VCaP (cell line): ENCODE measurements around the gene COX17.

ENCODE experiments used
- H3K27ac ChIP-seq: fragments of 450-650 bp; 2 replicates; pipeline ENCODE4 v1.5.1; 2017
- CTCF ChIP-seq: fragments of 450-650 bp; conservative IDR thresholded peaks from 2 replicates; pipeline ENCODE4 v1.5.1; 2017; ENCODE audit warnings: mild to moderate bottlenecking, moderate library complexity

COX17 gene

GRCh38 chr3:119683421-119683820, 6.2 kb upstream of the COX17 start:
- TF ChIP-seq CTCF: no peak
- no peak overlapping the region for H3K27ac ChIP-seq

GRCh38 chr3:119681279-119681678, 4.1 kb upstream of the COX17 start:
- peak; percentile 77 for TF ChIP-seq CTCF
- H3K27ac ChIP-seq: peak overlapping the region; percentile 70; the same call in 1 of the 2 replicates

- H3K27ac ChIP-seq: peak overlapping the region; percentile 70
- no peak for TF ChIP-seq CTCF
Observed at GRCh38 chr3:119679874-119680273, 2.7 kb upstream of the COX17 start.

- peak overlapping the region; percentile 81 for H3K27ac ChIP-seq
Observed at GRCh38 chr3:119678209-119678608, 1.0 kb upstream of the COX17 start.

GRCh38 chr3:119677641-119677934, 382 bp upstream of the COX17 start:
- peak overlapping the region; percentile 81 for H3K27ac ChIP-seq

GRCh38 chr3:119676020-119676419, 1.2 kb downstream of the COX17 start:
- H3K27ac ChIP-seq: peak overlapping the region; percentile 81
- TF ChIP-seq CTCF: no peak

More at GRCh38 chr3:119677641-119677934, 382 bp upstream of the COX17 start:
- TF ChIP-seq CTCF: no peak

- peak overlapping the region; percentile 81; the same call in 1 of the 2 replicates for H3K27ac ChIP-seq
- TF ChIP-seq CTCF: no peak
Observed at GRCh38 chr3:119675188-119675874, 1.9 kb downstream of the COX17 start.

- H3K27ac ChIP-seq: no peak overlapping the region
- TF ChIP-seq CTCF: no peak
Observed at GRCh38 chr3:119673875-119674274, 3.3 kb downstream of the COX17 start.
